ENCODE data around the gene ANKLE2.

The ANKLE2 gene

GRCh38 chr12:132798836-132799235 lies 37.2 kb upstream of the ANKLE2 start:
- Histone ChIP-seq H3K27ac (ENCODE audit: extremely low read depth, low read depth, low read length) (no peak overlapping the region), H3K36me3 (ENCODE audit: control insufficient read depth in 2 of 2, insufficient read depth in 1 of 2, low read length in 2 of 2) (peaks cover 39 to 91% of the 10 kb centered on the region in 2 experiments; a peak in 2 of 3 replicates), H3K4me1 (ENCODE audit: control insufficient read depth, insufficient read depth, low read length) (no peaks in the 10 kb centered on the region), H3K4me3 (ENCODE audit: low read depth, low read length) (no peak overlapping the region), H3K9me3 (ENCODE audit: control insufficient read depth, insufficient read depth, low read depth, low read length) (no peaks in the 10 kb centered on the region)
- CTCF ChIA-PET: no interaction called here
- TF ChIP-seq ZNF121 (tag by site-specific recombination; IDR thresholded peaks at IDR 0.05) (no peak), ZNF830 (tag by site-specific recombination; IDR thresholded peaks at IDR 0.05; ENCODE audit: low read depth) (no peak), ZNF654 (tag by site-specific recombination; IDR thresholded peaks at IDR 0.05; ENCODE audit: low read depth) (no peak), ZNF184 (tag by site-specific recombination; IDR thresholded peaks at IDR 0.05) (no peak), SETDB1 (IDR thresholded peaks at IDR 0.05; ENCODE audit: insufficient read length, low read length) (no peak), ZBTB21 (tag by site-specific recombination; IDR thresholded peaks at IDR 0.05) (no peak)
- POLR2A ChIA-PET: no interaction called here

GRCh38 chr12:132797820-132798570 lies 36.4 kb upstream of the ANKLE2 start:
- ChIA-PET CTCF (no interaction called here), POLR2A (no interaction called here)
- Histone ChIP-seq H3K36me3 (ENCODE audit: control insufficient read depth in 2 of 2, insufficient read depth in 1 of 2, low read length in 2 of 2) (peaks cover 39 to 87% of the 10 kb centered on the region in 2 experiments; a peak in 2 of 3 replicates), H3K4me3 (ENCODE audit: low read depth, low read length) (no peak overlapping the region), H3K9me3 (ENCODE audit: control insufficient read depth, insufficient read depth, low read depth, low read length) (no peaks in the 10 kb centered on the region), H3K27ac (ENCODE audit: extremely low read depth, low read depth, low read length) (no peak overlapping the region), H3K4me1 (ENCODE audit: control insufficient read depth, insufficient read depth, low read length) (no peaks in the 10 kb centered on the region)
- no peak for TF ChIP-seq ZNF416 (tag by site-specific recombination; IDR thresholded peaks at IDR 0.05)
- TF ChIP-seq ZNF621 (tag by site-specific recombination; IDR thresholded peaks at IDR 0.05): no peak
- TF ChIP-seq ZNF654 (tag by site-specific recombination; IDR thresholded peaks at IDR 0.05; ENCODE audit: low read depth): no peak
- TF ChIP-seq ZNF239 (tag by site-specific recombination; IDR thresholded peaks at IDR 0.05): no peak
- TF ChIP-seq ZNF513 (tag by site-specific recombination; IDR thresholded peaks at IDR 0.05): no peak
- TF ChIP-seq ZNF132 (tag by site-specific recombination; IDR thresholded peaks at IDR 0.05; ENCODE audit: borderline replicate concordance): no peak
- no peak for TF ChIP-seq ZNF785 (tag by site-specific recombination; IDR thresholded peaks at IDR 0.05)
- TF ChIP-seq ZFHX2 (tag by site-specific recombination; conservative IDR thresholded peaks at IDR 0.05): no peak
- TF ChIP-seq PRDM6 (tag by site-specific recombination; IDR thresholded peaks at IDR 0.05): no peak
- TF ChIP-seq HOXC10 (CRISPR knock-in tag; IDR thresholded peaks at IDR 0.05): no peak
- no peak for TF ChIP-seq ZNF324 (tag by site-specific recombination; IDR thresholded peaks at IDR 0.05)
- TF ChIP-seq ZNF544 (tag by site-specific recombination; IDR thresholded peaks at IDR 0.05): no peak
- TF ChIP-seq ZSCAN23 (tag by site-specific recombination; IDR thresholded peaks at IDR 0.05): no peak
- TF ChIP-seq ZNF639 (tag by site-specific recombination; IDR thresholded peaks at IDR 0.05): no peak
- TF ChIP-seq ZNF335 (tag by site-specific recombination; conservative IDR thresholded peaks at IDR 0.05): no peak
- TF ChIP-seq HOXA7 (CRISPR knock-in tag; IDR thresholded peaks at IDR 0.05; ENCODE audit: borderline replicate concordance): no peak
- TF ChIP-seq ZNF24 (tag by site-specific recombination; IDR thresholded peaks at IDR 0.05): no peak
